Upper lobe of left lung (tissue), 6 donors: ENCODE measurements around the gene CTXN3. TPM values are rescaled to one million over a fixed set of nuclear protein-coding genes. Genes with fewer than 3 reads are reported as not detected.

ENCODE experiments used
- ATAC-seq, 2 donors: fragments of 200-7000 bp; cut with Tn5 transposase; one replicate each; pipeline ENCODE4 v1.9.1; 2022; ENCODE audit warnings: mild to moderate bottlenecking in 2 of 2, moderate library complexity in 2 of 2; ENCODE audit not compliant: low FRiP score in 2 of 2
- DNase-seq, 2 donors: peaks; one replicate each; pipeline ENCODE4 v3.0.0-alpha.2; 2019 to 2020
- H3K27ac ChIP-seq, 4 donors: fragments of 200-600 bp; sonication (generic); one replicate each; pipeline ENCODE4 v1.5.1; 2016 to 2019
- H3K27me3 ChIP-seq, 4 donors: fragments of 200-600 bp; sonication (generic); one replicate each; pipeline ENCODE4 v1.5.1; 2017 to 2019
- H3K36me3 ChIP-seq, 4 donors: fragments of 200-600 bp; sonication (generic); one replicate each; pipeline ENCODE4 v1.5.1; 2016 to 2019
- H3K4me1 ChIP-seq, 4 donors: fragments of 200-600 bp; sonication (generic); one replicate each; pipeline ENCODE4 v1.5.1; 2018 to 2019
- H3K4me3 ChIP-seq, 4 donors: fragments of 200-600 bp; sonication (generic); one replicate each; pipeline ENCODE4 v1.5.1; 2017 to 2019; ENCODE audit warnings: mild to moderate bottlenecking in 2 of 4, moderate library complexity in 1 of 4
- H3K9me3 ChIP-seq, 4 donors: fragments of 200-600 bp; sonication (generic); one replicate each; pipeline ENCODE4 v1.5.1; 2018 to 2019
- CTCF ChIP-seq, 6 experiments: fragments of 450-650 bp in 4 of 6; fragments of 200-600 bp in 2 of 6; sonication (generic) in 2 of 6; IDR thresholded peaks; one replicate each; pipeline ENCODE4 v1.5.1; 2016 to 2019; ENCODE audit warnings: antibody characterized with exemption in 6 of 6
- EP300 ChIP-seq, 4 donors: sonication (generic); formaldehyde crosslinking; IDR thresholded peaks; one replicate each; pipeline ENCODE4 v1.5.1; 2017; ENCODE audit warnings: antibody characterized with exemption in 4 of 4, control low read depth in 2 of 4
- POLR2A ChIP-seq, 4 donors: fragments of 450-650 bp; IDR thresholded peaks; one replicate each; pipeline ENCODE4 v1.5.1; 2016 to 2017; ENCODE audit warnings: antibody characterized with exemption in 4 of 4, mild to moderate bottlenecking in 2 of 4
- POLR2AphosphoS5 ChIP-seq, 2 donors: sonication (generic); formaldehyde crosslinking; IDR thresholded peaks; one replicate each; pipeline ENCODE4 v1.5.1; 2017; ENCODE audit warnings: antibody characterized with exemption in 2 of 2
- WGBS, 2 donors: methylation state at CpG; one replicate each; pipeline ENCODE4 v1.1.5; 2017 to 2018; 5-methylcytosine and 5-hydroxymethylcytosine counted together
- total RNA-seq, 6 donors: library from RNA; depleted of rRNA in 4 of 6; stranded (reverse); fragments of >200 nt in 4 of 6; gene quantifications; one replicate each; pipeline versions ENCODE4 v1.1.0 to v1.2.1, GENCODE V29; 2016 to 2021
- donor health status: DM: no; HTN: no; CAD: no; lungs with moderate emphysema.
- donor health status: DM: no; HTN: yes; CAD: no; lungs with severe emphysema.

The CTXN3 gene
- total RNA-seq, 6 donors from 2014 or later: not detected

GRCh38 chr5:127621601-127622325 is 27.1 kb upstream of the CTXN3 start:
- H3K36me3 ChIP-seq: no peaks in the 10 kb centered on the region
- WGBS, 2 donors: 79 to 80% methylated on average over 4 of the region's 4 CpGs
- no peaks in the 10 kb centered on the region for H3K27me3 ChIP-seq
- ATAC-seq (no peak), DNase-seq (no peak)
- no peak overlapping the region for H3K27ac ChIP-seq
- no peaks in the 10 kb centered on the region for H3K4me1 ChIP-seq
- H3K4me3 ChIP-seq: no peak overlapping the region
- no peak for TF ChIP-seq CTCF (IDR thresholded peaks at IDR 0.05)
- no peak for TF ChIP-seq POLR2A (IDR thresholded peaks at IDR 0.05)
- no peak for TF ChIP-seq POLR2AphosphoS5 (IDR thresholded peaks at IDR 0.05)
- no peak for TF ChIP-seq EP300 (IDR thresholded peaks at IDR 0.05)
- H3K9me3 ChIP-seq: no peaks in the 10 kb centered on the region

- H3K27me3 ChIP-seq: no peaks in the 10 kb centered on the region
- DNase-seq (no peak), ATAC-seq (no peak)
These were observed 14.9 kb upstream of the CTXN3 start for GRCh38 chr5:127634007-127634406.

GRCh38 chr5:127639828-127640227 is 9.1 kb upstream of the CTXN3 start:
- no peak overlapping the region for H3K27ac ChIP-seq
- ATAC-seq (no peak), DNase-seq (no peak)
- no peak overlapping the region for H3K4me3 ChIP-seq
- no peaks in the 10 kb centered on the region for H3K9me3 ChIP-seq
- H3K36me3 ChIP-seq: no peaks in the 10 kb centered on the region
- 92 to 98% methylated on average over 2 of the region's 2 CpGs for WGBS, 2 donors
- no peaks in the 10 kb centered on the region for H3K4me1 ChIP-seq
- no peaks in the 10 kb centered on the region for H3K27me3 ChIP-seq
- no peak for TF ChIP-seq EP300 (IDR thresholded peaks at IDR 0.05)
- TF ChIP-seq POLR2A (IDR thresholded peaks at IDR 0.05): no peak
- TF ChIP-seq CTCF (IDR thresholded peaks at IDR 0.05): no peak
- no peak for TF ChIP-seq POLR2AphosphoS5 (IDR thresholded peaks at IDR 0.05)

More at GRCh38 chr5:127634007-127634406, 14.9 kb upstream of the CTXN3 start:
- no peaks in the 10 kb centered on the region for H3K36me3 ChIP-seq
- TF ChIP-seq CTCF (IDR thresholded peaks at IDR 0.05): no peak
- TF ChIP-seq POLR2AphosphoS5 (IDR thresholded peaks at IDR 0.05): no peak
- no peak for TF ChIP-seq EP300 (IDR thresholded peaks at IDR 0.05)
- TF ChIP-seq POLR2A (IDR thresholded peaks at IDR 0.05): no peak
- H3K4me1 ChIP-seq: no peaks in the 10 kb centered on the region
- H3K27ac ChIP-seq: no peak overlapping the region
- no peaks in the 10 kb centered on the region for H3K9me3 ChIP-seq
- no peak overlapping the region for H3K4me3 ChIP-seq

GRCh38 chr5:127642949-127643348 is 5.9 kb upstream of the CTXN3 start:
- no peaks in the 10 kb centered on the region for H3K4me1 ChIP-seq
- no peaks in the 10 kb centered on the region for H3K36me3 ChIP-seq
- no peak for DNase-seq
- no peaks in the 10 kb centered on the region for H3K9me3 ChIP-seq
- H3K4me3 ChIP-seq: no peak overlapping the region
- no peak for ATAC-seq
- H3K27me3 ChIP-seq: no peaks in the 10 kb centered on the region
- WGBS, 2 donors: 93 to 96% methylated on average over 2 of the region's 2 CpGs
- H3K27ac ChIP-seq: no peak overlapping the region
- TF ChIP-seq EP300 (IDR thresholded peaks at IDR 0.05) (no peak), POLR2AphosphoS5 (IDR thresholded peaks at IDR 0.05) (no peak), POLR2A (IDR thresholded peaks at IDR 0.05) (no peak), CTCF (IDR thresholded peaks at IDR 0.05) (no peak)

GRCh38 chr5:127643607-127644006 is 5.3 kb upstream of the CTXN3 start:
- DNase-seq (no peak), ATAC-seq (no peak)
- 67 to 78% methylated on average over 1 of the region's 1 CpG for WGBS, 2 donors
- Histone ChIP-seq H3K4me1 (no peaks in the 10 kb centered on the region), H3K9me3 (no peaks in the 10 kb centered on the region), H3K4me3 (no peak overlapping the region), H3K36me3 (no peaks in the 10 kb centered on the region), H3K27me3 (no peaks in the 10 kb centered on the region), H3K27ac (no peak overlapping the region)
- no peak for TF ChIP-seq CTCF (IDR thresholded peaks at IDR 0.05)
- TF ChIP-seq POLR2A (IDR thresholded peaks at IDR 0.05): no peak
- no peak for TF ChIP-seq EP300 (IDR thresholded peaks at IDR 0.05)
- no peak for TF ChIP-seq POLR2AphosphoS5 (IDR thresholded peaks at IDR 0.05)
